ENCODE measurements around the gene SALL4.

- TF ChIP-seq CTCF (IDR thresholded peaks at IDR 0.05) (no peak), EZH2 (IDR thresholded peaks at IDR 0.05) (no peak)
Measured at GRCh38 chr20:51826372-51826771, 24.1 kb upstream of the SALL4 start.

All from neural progenitor cell (in vitro differentiated cells).